CD4-positive, alpha-beta T cell treated with Interferon alpha-2 for 1 hour (primary cell): ENCODE measurements around the gene IFNA17.
"Not testable (repeated sequence)": the region's sequence is repeated elsewhere in the genome, so short reads cannot be mapped to it uniquely, and the experiment has no call there.

Experiments used
- DNase-seq, 2 donors: peaks; one replicate each; pipeline ENCODE4 v3.0.0-alpha.2; 2020 to 2022

Gene IFNA17

DNA sequence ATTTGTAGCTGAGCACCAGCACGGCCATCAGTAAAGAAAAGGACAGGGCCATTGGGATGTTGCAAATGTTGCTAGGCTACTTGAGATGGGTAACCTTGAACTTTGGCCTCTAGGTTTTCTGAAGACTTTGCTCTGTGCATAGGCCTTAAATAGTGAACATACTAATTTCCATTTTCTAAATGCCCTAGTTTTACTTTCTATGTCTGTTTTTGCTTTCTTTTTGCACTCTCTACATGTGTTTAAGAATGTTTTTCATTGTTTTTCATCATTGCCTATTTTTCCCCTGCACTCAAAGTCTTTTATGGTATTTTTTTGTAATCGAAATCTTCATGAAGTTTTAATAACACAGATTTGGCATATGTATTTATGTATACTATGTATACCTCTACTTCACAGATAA, at the start of gene IFNA17:
TSS of gene IFNA17 (minus strand) at position 101 of the 400 bp plus-strand sequence. CDS start at position 52, 49 bp downstream.
- no peak for DNase-seq

DNA sequence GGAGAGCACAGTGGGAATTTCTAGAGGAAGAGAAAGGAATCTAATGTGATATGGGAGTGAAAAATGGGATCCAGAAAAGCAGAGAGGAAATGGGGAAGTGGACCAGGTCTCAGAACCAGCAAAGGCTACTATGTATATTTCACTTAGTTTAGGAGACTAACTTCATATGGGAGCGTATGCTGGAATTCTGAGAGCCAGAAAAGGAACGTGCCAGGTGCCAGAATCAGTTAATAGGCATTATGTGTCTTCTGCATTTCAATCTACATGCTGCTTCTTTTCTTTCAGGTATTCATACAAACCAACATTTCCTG, 40.3 kb upstream of the IFNA17 start:
- DNase-seq, result no peak

- no peak for DNase-seq
Observed at GRCh38 chr9:21267485-21268346, 39.7 kb upstream of the IFNA17 start.

- DNase-seq, result no peak
Observed at GRCh38 chr9:21266733-21267484, 38.9 kb upstream of the IFNA17 start.

GRCh38 chr9:21265421-21266189, 37.6 kb upstream of the IFNA17 start:
- DNase-seq, result no peak

- DNase-seq, result no peak
Observed at GRCh38 chr9:21255538-21256212, 27.7 kb upstream of the IFNA17 start.

- DNase-seq, result peak; percentile 10 to 24
Observed at GRCh38 chr9:21252721-21253547, 24.9 kb upstream of the IFNA17 start.

GRCh38 chr9:21251638-21252037, 23.6 kb upstream of the IFNA17 start:
- no peak for DNase-seq

- DNase-seq, result no peak
Observed at GRCh38 chr9:21251190-21251589, 23.2 kb upstream of the IFNA17 start.

- DNase-seq, result no peak
Observed at GRCh38 chr9:21244836-21245235, 16.8 kb upstream of the IFNA17 start.

DNA sequence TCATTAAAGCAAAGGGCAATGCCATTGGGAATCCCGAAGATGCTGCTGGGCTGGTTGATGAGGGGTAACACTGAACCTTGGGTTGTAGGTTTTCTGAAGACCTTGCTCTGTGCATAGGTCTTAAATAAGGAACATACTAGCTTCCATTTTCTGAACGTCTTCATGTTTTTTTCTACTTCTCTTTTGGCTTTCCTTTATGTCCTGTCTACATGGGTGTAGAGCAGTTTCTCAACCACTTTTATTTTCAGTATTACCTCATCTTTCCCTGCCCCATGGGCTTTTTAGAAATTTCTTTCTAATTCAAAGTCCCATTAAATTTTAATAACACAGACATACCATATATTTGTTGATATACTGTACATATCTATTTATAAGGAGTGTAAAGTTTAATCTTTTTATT, 11.9 kb upstream of the IFNA17 start, which contains the start of gene IFNA14:
TSS of gene IFNA14 (minus strand) at position 95 of the 400 bp plus-strand sequence. CDS start at position 25, 70 bp downstream.
- no peak for DNase-seq

- not testable (repeated sequence) for DNase-seq
Observed at GRCh38 chr9:21236360-21236714, 8.3 kb upstream of the IFNA17 start.

GRCh38 chr9:21235468-21236359, 7.7 kb upstream of the IFNA17 start:
- peak; percentile 28 to 53 for DNase-seq

DNA sequence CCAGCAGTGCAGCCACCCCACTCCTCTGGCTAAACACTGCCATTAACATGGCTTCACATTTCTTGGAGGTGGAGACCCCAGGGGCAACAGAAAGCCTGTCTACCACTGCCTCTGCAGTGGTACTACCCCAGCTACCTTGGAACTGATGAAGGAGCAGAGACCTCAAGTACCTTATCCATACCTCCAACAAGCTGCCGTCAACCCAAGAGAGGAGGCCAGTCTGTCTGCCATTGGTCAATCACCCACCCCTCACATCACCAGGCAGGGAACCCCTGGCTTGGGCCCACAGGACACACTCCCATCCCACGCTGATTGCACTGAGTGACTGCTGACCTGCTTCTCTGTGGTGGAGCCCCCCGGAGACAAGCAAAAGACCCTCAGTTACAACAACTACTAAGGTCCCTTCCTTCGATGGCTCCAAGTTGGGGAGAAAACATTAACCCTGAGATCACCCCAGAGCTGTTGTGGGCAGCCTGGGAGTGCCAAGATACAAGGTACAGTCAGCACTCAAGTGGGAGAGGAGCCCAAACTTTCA, 6.2 kb upstream of the IFNA17 start:
- DNase-seq, result no peak

GRCh38 chr9:21233258-21233657, 5.2 kb upstream of the IFNA17 start:
- DNase-seq, result no peak

- DNase-seq, result not testable (repeated sequence)
Observed at GRCh38 chr9:21217211-21217610, 10.8 kb downstream of the IFNA17 start, which contains the start of gene IFNA16. Gene IFNA16, minus strand, starts transcription at chr9:21217311. Its CDS starts 6 bp downstream, at chr9:21217305.

GRCh38 chr9:21213411-21214326, 14.4 kb downstream of the IFNA17 start:
- DNase-seq, result peak in 1 of 2 donors; percentile 7

DNA sequence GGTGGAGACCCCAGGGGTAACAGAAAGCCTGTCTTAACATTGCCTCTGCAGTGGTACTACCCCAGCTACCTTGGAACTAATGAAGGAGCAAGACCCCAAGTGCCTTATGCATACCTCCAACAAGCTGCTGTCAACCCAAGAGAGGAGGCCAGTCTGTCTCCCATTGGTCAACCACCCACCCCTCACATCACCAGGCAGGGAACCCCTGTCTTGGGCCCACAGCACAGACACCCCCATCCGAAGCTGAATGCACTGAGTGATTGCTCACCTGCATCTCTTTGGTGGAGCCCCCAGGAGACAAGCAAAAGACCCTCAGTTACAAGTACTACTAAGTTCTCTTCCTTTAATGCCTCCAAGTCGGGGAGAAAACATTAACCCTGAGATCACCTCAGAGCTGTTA, 15.9 kb downstream of the IFNA17 start:
- not testable (repeated sequence) for DNase-seq

GRCh38 chr9:21210782-21211181, 17.2 kb downstream of the IFNA17 start:
- DNase-seq, result not testable (repeated sequence)
